Common myeloid progenitor, CD34-positive (primary cell): Measurements from ENCODE around the gene SDCCAG8.

Experiments used
- CTCF ChIA-PET: fragments of 350-600 bp; sonication (Branson Sonifier 250); formaldehyde crosslinking; loops from one replicate; lab custom pipeline; 2021; ENCODE audit warnings: antibody characterized with exemption; lab: Charles Lee
- POLR2A ChIA-PET: fragments of 350-600 bp; sonication (Branson Sonifier 250); formaldehyde crosslinking; loops from one replicate; lab custom pipeline; 2021; ENCODE audit warnings: antibody characterized with exemption; lab: Charles Lee
- DNase-seq, 3 donors: peaks; one replicate each; pipeline versions ENCODE4 v3.0.0 to v3.0.0-alpha.2; 2013
- H3K27ac ChIP-seq, 2 experiments: 1 replicate in 1 of 2; 2 replicates in 1 of 2; pipeline ENCODE4 v1.7.0; 2013; ENCODE audit warnings: inconsistent platforms in 2 of 2, low read length in 2 of 2, mild to moderate bottlenecking in 2 of 2, low read depth in 1 of 2, moderate library complexity in 1 of 2; ENCODE audit not compliant: severe bottlenecking in 2 of 2, insufficient read depth in 1 of 2, poor library complexity in 1 of 2
- H3K27me3 ChIP-seq, 5 experiments: replicated peaks in 2 of 5; 1 replicate in 3 of 5; 2 replicates in 2 of 5; pipeline versions ENCODE4 v1.6.1 to v1.7.0; 2013; ENCODE audit warnings: low read length in 4 of 5, mild to moderate bottlenecking in 2 of 5, moderate library complexity in 2 of 5, inconsistent platforms in 1 of 5; ENCODE audit not compliant: insufficient read depth in 5 of 5, control insufficient read depth in 4 of 5
- H3K36me3 ChIP-seq, 4 experiments: 1 replicate in 2 of 4; 2 replicates in 2 of 4; pipeline versions ENCODE4 v1.6.1 to v1.7.0; 2013; ENCODE audit warnings: low read length in 3 of 4, control low read depth in 1 of 4, mild to moderate bottlenecking in 1 of 4; ENCODE audit not compliant: control insufficient read depth in 4 of 4, insufficient read depth in 4 of 4
- H3K4me1 ChIP-seq, 4 experiments: 1 replicate in 3 of 4; 2 replicates in 1 of 4; pipeline versions ENCODE4 v1.6.1 to v1.7.1; 2013; ENCODE audit warnings: low read length in 3 of 4, mild to moderate bottlenecking in 3 of 4, control low read depth in 1 of 4, inconsistent platforms in 1 of 4, moderate library complexity in 1 of 4; ENCODE audit not compliant: control insufficient read depth in 4 of 4, insufficient read depth in 4 of 4; ENCODE audit errors: control extremely low read depth in 1 of 4
- H3K4me3 ChIP-seq, 7 experiments: 1 replicate in 4 of 7; 2 replicates in 3 of 7; pipeline versions ENCODE4 v1.5.1 to v1.7.0; 2013; ENCODE audit warnings: mild to moderate bottlenecking in 7 of 7, low read length in 6 of 7, moderate library complexity in 6 of 7, inconsistent platforms in 2 of 7, low read depth in 2 of 7, control low read depth in 1 of 7; ENCODE audit not compliant: insufficient read depth in 4 of 7, control insufficient read depth in 1 of 7; ENCODE audit errors: extremely low read depth in 1 of 7
- H3K9me3 ChIP-seq, 5 experiments: 1 replicate in 4 of 5; 2 replicates in 1 of 5; pipeline versions ENCODE4 v1.6.1 to v1.7.1; 2013; ENCODE audit warnings: low read length in 4 of 5, mild to moderate bottlenecking in 2 of 5, inconsistent platforms in 1 of 5, low read depth in 1 of 5, moderate library complexity in 1 of 5; ENCODE audit not compliant: control insufficient read depth in 4 of 5, insufficient read depth in 2 of 5; ENCODE audit errors: control extremely low read depth in 1 of 5
- WGBS: methylation state at CpG from one replicate; pipeline ENCODE4 v1.1.5; 2013; ENCODE audit not compliant: insufficient coverage; 5-methylcytosine and 5-hydroxymethylcytosine counted together

Gene SDCCAG8

GRCh38 chr1:243487649-243488227 is 231.9 kb downstream of the SDCCAG8 start:
- no peaks in the 10 kb centered on the region for H3K9me3 ChIP-seq
- H3K27me3 ChIP-seq, result no peaks in the 10 kb centered on the region
- POLR2A ChIA-PET, result no interaction called here
- WGBS, result 97% methylated on average over 37 of the region's 40 CpGs
- H3K36me3 ChIP-seq, result peaks cover 6 to 36% (median 24%) of the 10 kb centered on the region in 4 experiments
- H3K4me1 ChIP-seq, result peaks cover 0 to 9% (median 8%) of the 10 kb centered on the region in 4 experiments
- H3K4me3 ChIP-seq, result no peak overlapping the region
- CTCF ChIA-PET, result interaction anchor here (0.9 to 1.4 kb wide), 2 partner anchors 8 to 20 kb away, joined by 3 to 4 read pairs; no protein-coding TSS in a partner anchor
- no peak for DNase-seq
- H3K27ac ChIP-seq, result no peak overlapping the region

DNA sequence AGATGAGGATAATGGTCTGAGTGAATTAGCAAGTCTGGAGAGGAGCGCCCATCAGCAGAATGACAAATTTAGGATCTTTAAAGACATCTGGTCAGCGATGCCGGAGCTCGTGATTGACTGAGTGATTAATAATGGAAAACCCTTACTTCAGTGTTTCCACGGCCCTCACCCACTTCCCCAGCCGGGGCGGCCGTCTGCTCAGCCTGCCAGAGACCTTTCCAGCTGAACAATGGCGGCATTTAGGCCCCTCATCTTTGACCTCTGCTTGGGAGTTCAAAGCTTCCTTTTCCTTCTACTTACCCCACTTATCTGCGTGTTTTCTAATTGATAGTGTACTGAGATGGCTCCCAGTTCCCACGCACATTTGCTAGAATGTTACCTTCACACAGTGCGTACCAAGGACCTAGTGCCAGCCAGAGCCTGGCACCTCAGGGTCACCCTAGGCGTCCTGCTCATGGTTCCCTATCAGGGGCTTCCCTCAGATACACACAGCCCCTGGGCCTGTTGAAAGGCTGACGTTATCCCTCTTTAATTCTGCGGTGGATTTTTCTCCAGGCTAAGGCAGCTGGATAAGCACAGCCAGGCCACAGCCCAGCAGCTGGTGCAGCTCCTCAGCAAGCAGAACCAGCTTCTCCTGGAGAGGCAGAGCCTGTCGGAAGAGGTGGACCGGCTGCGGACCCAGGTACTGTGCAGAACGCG is 232.8 kb downstream of the SDCCAG8 start:
- no peak for DNase-seq
- Histone ChIP-seq H3K36me3 (peaks cover 6 to 38% (median 25%) of the 10 kb centered on the region in 4 experiments), H3K4me3 (no peak overlapping the region), H3K27ac (no peak overlapping the region), H3K27me3 (no peaks in the 10 kb centered on the region), H3K4me1 (peaks cover 0 to under 1% (median 0%) of the 10 kb centered on the region in 4 experiments), H3K9me3 (no peaks in the 10 kb centered on the region)
- WGBS, result 98% methylated on average over 19 of the region's 20 CpGs
- ChIA-PET POLR2A (no interaction called here), CTCF (interaction anchor here (0.9 kb wide), 1 partner anchor 19 kb away, joined by 4 read pairs; no protein-coding TSS in a partner anchor)

DNA sequence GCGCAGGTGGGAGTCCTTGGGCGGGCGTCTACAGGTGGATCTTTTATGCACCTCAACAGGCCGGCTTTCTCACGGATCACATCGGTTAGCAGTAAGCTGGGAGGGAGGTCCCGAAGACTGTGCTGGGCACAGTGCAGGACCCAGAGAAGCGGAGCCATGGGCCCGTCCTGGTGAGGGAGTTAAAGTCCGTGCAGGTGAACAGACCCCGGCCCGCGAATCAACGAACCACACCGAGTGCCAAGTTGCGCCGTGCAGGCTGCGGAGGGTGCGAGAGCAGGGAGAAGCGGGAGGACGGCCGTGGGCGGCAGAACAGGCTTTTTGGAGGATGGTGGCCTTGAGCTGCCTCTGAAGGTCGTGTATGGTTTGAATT is 233.3 kb downstream of the SDCCAG8 start:
- no peak overlapping the region for H3K4me3 ChIP-seq
- POLR2A ChIA-PET, result no interaction called here

GRCh38 chr1:243489681-243490546 is 234.1 kb downstream of the SDCCAG8 start:
- WGBS, result 99% methylated on average over 21 of the region's 21 CpGs
- ChIA-PET CTCF (no interaction called here), POLR2A (no interaction called here)
- DNase-seq, result no peak
- Histone ChIP-seq H3K9me3 (no peaks in the 10 kb centered on the region), H3K36me3 (peaks cover 6 to 41% (median 24%) of the 10 kb centered on the region in 4 experiments), H3K27ac (no peak overlapping the region), H3K4me3 (no peak overlapping the region), H3K4me1 (peaks cover 0 to 3% (median under 1%) of the 10 kb centered on the region in 4 experiments), H3K27me3 (no peaks in the 10 kb centered on the region)

More for the DNA sequence above, 233.3 kb downstream of the SDCCAG8 start:
- WGBS, result 98% methylated on average over 19 of the region's 24 CpGs
- DNase-seq, result no peak
- H3K36me3 ChIP-seq, result peaks cover 6 to 41% (median 26%) of the 10 kb centered on the region in 4 experiments
- no peaks in the 10 kb centered on the region for H3K4me1 ChIP-seq
- H3K27me3 ChIP-seq, result no peaks in the 10 kb centered on the region
- H3K9me3 ChIP-seq, result no peaks in the 10 kb centered on the region
- no peak overlapping the region for H3K27ac ChIP-seq
- CTCF ChIA-PET, result no interaction called here

- Histone ChIP-seq H3K4me3 (no peak overlapping the region), H3K9me3 (no peaks in the 10 kb centered on the region), H3K36me3 (peaks cover 6 to 41% (median 24%) of the 10 kb centered on the region in 4 experiments), H3K27ac (no peak overlapping the region), H3K27me3 (no peaks in the 10 kb centered on the region), H3K4me1 (peaks cover 0 to 14% (median 10%) of the 10 kb centered on the region in 4 experiments)
- WGBS, result 98% methylated on average over 5 of the region's 8 CpGs
- CTCF ChIA-PET, result interaction anchor here (1.4 kb wide), 1 partner anchor 8 kb away, joined by 3 read pairs; no protein-coding TSS in a partner anchor
- DNase-seq, result no peak
- POLR2A ChIA-PET, result no interaction called here
Measured at GRCh38 chr1:243490748-243491686, 235.2 kb downstream of the SDCCAG8 start.
